Kidney capillary endothelial cell (primary cell): ENCODE measurements around the gene CALN1.
"Not testable (repeated sequence)": the region's sequence is repeated elsewhere in the genome, so short reads cannot be mapped to it uniquely, and the experiment has no call there.

Experiments
- DNase-seq: peaks from one replicate; pipeline ENCODE4 v3.0.0-alpha.2; 2018; ENCODE audit warnings: low spot score

The CALN1 gene

DNA sequence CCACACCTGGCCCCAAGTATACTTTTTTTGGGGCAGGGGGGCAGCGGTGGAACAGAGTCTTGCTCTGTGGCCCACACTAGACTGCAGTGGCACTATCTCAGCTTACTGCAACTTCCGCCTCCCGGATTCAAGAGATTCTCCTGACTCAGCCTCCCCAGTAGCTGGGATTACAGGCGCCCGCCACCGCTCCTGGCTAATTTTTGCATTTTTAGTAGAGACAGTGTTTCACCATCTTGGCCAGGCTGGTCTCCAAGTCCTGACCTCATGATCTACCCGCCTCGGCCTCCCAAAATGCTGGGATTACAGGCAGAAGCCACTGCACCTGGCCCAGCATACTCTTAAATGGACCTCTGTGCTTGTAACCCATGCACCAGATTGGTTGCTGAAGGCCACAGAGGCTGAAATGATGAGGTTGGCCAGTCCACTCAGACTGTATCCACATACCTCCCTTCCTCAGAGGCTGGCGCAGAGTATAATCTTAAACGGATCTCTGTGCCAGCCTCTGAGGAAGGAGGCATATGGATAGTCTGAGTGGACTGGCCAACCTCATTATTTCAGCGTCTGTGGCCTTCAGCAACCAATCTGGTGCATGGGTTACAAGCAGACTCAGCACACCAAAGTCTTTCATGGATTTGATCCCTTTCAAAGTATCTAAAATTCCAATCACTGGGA, 3.0 kb downstream of the CALN1 start:
- no peak for DNase-seq

DNA sequence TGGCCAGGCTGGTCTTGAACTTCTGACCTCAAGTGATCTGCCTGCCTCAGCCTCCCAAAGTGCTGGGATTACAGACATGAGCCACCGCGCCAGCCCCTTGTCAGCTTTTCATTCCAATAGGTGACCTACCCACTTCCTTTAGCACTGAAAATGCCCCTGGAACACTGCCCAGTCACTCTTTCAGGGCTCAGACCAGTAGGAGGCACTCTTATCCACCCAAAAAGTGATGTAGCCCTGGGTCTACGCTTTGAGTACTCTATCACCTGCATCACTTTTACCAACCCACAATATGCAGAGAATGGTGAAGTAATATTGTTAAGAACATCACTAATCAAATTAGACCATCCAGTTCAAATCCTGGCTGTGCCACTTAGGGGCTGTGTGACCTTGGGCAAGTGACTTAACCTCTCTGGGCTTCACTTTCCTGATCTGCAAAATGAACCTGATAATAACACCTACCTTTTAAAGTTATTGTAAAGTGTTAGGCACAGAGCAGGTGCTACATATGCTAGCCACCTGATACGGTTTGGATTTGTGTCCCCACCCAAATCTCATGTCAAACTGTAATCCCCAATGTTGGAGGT, 5.2 kb downstream of the CALN1 start:
- no peak for DNase-seq

DNA sequence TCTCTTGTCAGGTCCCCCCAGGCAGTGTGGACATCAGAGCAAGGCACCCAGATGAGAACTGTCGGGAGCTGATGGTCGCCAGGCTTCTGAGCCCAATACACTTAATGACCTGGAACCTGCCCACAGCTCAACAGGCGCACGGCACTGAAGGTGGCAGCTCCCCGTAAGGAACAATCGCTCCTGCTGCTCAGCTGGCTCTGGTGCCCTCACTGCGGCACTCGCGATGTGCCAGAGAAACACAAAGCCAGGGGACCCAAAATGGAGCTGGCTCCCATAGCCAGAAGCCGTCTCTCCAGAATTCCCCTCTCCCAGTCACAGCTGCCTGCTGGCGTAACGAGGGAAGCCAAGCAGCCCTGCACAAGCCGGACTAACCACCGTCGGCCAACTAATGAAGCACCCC, 6.3 kb downstream of the CALN1 start:
- DNase-seq, result no peak

DNA sequence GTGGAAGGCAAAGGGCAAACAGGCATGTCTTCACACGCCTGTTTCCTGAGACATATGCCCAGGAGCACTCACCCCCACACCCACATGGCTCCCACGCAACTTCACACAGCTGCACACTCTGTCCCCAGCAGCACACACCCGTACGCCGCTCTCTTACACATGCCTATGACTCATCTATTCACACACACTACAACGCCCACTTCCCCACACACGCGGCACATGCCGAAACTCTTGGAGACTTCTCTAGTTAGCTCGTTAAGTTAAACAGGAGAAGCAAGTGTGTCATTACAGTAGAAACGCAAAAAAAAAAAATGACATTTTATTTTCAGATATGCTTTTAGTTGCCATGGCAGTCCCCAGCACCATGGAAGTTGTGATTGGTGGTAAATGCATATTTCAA, 6.7 kb downstream of the CALN1 start:
- no peak for DNase-seq

DNA sequence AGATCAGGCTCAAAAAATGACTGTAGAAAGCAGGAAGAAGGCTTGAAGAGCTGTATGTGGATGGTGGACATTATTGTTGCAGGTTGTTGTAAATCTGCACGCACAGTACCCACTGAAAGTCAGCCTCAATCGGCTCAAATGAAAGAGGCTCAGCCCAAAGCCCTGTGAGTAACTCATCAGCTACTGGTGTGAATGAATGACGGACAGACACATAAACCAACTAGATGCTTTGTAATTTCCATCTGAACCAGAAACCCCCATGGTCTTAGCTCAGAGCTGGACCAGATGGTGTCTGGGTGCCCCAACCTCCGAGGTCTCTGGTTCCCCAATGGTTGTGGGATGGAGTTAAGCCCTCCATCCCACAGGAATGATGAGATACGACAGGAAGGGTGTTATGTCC, 7.4 kb downstream of the CALN1 start:
- DNase-seq, result no peak

DNA sequence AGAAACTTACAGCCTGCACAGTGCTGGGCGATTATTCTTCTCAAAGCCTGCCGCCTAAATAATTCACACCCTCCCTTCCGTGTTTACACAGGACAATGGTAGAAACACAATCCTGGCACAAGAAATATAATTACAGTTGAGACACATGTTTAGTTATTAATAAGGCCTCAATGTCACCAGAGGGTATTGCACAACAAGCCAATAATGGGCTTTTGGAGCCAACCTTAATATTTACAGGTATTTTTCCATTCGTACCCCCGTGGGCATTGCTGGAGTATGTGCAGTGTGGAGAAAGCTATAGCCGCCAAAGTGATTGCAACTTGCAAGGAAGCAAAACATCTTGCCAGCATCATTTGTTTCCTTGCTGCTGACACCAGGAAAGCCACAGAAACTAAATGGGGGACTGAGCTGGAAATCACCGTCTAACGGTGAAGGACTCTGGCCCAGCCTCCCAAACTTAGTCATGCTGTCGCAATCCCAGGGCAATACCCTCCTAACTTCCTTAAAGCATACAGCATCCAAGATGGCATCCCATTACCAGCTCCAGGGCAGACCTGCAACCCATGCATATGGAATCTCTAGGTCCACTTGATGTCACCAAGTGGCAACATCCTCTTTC, 8.6 kb downstream of the CALN1 start:
- DNase-seq, result no peak

DNA sequence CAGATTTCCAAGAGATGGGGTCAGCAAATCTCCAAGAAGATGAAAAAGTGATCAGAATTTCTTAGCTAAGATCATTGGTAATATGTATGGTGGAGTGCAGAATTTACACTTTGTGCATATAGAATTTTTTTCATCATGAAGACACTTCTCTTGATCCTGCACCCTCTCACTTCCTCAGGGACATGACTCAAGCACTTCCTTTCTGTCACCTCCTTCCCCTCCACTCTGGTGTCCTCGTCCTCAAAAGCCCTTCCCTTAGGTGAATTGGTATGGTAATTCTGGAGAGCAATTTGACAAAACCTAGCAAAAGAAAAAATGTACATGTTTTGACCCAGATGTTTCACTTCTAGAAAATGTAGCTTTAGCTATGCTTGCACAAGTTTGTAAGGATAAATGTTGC, 18.1 kb downstream of the CALN1 start:
- DNase-seq, result no peak

DNA sequence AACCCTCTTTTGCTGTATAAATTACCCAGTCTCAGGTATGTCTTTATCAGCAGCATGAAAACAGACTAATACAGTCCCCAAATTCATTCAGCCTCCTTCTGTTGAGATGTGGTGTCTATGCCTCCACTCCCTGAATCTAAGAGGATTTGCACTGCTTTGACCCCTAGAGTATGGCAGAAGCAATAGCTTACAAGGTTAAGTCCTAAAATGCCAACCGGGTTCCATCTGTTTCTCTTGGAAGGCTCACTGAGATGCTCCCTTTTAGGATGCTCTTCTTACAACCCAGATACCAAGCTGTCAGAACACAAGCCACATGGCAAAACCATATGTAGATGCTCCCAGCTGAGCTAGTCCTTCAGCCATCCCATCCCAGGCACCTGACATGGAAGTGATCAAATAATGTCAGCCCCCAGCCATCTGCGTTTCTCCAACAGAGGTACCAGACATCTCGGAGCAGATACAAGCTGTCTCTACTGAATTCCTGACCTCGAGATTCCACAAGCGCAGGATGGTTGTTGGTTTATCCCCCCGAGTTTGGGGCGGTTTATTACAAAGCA, 20.2 kb downstream of the CALN1 start:
- DNase-seq, result no peak

DNA sequence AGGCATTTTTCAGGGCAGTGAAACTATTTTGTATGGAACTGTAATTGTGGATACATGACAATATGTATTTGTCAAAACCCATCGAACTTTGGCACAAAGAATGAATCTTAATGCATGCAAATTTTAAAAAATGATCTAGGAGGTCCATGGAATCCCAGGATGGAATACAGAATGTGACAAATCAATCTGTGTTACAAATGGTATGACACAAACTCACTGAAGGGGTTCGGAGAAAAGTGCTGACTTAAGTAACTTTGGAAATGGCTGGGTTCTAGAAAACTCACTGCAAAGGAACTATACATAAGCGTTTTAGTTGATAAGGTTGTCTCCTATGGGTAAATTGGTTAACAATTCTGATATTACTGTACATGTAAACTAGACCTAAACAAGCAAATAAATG, 26.0 kb downstream of the CALN1 start:
- no peak for DNase-seq

DNA sequence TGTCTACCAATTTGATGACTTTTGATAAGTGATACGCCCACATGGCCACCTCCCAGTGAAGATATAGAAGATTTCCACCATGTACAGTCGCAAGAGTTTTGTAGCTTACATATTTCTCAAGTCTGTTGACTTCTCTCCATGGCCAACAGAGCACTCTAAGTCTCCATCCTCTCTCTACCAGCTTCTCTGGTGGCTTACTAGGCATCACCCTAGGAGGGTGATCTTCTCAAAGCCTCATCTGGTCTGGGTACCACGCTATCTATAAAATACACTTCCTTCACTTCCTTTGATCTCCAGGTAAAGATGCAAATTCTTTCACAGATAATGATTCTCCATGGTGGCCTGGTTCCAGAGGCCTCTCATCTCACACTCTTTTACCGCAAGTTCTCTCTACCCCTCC, 49.9 kb downstream of the CALN1 start:
- no peak for DNase-seq

DNA sequence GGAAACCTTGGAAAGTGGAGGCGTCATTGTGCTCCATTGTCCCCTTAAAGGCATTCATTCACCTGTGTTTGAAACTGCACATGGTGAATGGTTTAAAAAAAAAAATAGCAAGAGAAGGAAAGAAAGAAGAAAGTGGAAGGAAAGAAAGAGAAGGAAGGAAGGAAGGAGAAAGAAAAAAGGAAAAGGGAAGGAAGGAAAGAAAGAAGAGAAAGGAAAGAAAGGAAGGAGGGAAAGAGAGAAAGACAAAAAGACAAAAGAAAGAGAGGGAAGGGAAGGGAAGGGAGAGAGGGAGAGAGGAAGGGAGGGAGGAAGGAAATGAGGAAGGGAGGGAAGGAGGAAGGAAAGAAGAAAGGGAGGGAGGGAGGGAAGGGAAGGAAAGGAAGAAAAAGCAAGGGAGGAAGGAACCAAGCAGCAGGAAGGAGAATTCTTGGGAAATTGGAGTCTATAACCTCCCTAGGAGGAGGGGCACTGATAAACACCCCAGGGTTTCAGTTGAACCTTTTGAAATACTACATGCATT, 66.9 kb downstream of the CALN1 start:
- no peak for DNase-seq

DNA sequence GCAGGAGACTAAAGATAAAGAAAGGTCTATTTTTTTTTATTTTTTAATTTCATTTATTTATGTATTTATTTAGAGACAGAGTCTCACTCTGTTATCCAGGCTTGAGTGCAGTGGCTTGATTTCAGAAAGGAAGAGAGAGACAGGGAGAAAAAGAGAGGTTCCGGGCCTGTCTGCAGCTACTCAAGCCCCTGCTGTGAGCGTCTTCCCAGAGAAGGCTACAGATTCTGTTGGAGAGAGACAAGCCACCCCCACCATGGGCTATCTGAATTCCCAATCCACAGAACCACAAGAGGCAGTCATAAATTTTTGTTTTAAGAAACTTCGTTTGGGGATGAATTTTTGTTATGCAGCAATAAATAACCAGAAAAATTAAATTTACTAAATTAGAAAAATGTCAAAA, 68.1 kb downstream of the CALN1 start:
- DNase-seq, result no peak

DNA sequence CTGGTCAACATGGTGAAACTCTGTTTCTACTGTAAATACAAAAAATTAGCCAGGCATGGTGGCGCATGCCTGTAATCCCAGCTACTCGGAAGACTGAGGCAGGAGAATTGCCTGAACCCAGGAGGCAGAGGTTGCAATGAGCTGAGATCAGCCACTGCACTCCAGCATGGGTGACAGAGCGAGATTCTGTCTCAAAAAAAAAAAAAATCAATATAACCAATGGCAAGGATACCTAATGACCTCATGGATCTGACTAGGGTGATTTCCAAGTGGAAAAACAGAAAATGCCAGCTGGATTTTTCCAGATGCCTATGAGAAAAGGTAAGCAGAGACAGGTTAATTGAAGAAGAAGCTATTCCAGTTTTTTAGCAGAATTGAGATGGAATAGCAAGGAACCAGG, 68.8 kb downstream of the CALN1 start:
- DNase-seq, result not testable (repeated sequence)

DNA sequence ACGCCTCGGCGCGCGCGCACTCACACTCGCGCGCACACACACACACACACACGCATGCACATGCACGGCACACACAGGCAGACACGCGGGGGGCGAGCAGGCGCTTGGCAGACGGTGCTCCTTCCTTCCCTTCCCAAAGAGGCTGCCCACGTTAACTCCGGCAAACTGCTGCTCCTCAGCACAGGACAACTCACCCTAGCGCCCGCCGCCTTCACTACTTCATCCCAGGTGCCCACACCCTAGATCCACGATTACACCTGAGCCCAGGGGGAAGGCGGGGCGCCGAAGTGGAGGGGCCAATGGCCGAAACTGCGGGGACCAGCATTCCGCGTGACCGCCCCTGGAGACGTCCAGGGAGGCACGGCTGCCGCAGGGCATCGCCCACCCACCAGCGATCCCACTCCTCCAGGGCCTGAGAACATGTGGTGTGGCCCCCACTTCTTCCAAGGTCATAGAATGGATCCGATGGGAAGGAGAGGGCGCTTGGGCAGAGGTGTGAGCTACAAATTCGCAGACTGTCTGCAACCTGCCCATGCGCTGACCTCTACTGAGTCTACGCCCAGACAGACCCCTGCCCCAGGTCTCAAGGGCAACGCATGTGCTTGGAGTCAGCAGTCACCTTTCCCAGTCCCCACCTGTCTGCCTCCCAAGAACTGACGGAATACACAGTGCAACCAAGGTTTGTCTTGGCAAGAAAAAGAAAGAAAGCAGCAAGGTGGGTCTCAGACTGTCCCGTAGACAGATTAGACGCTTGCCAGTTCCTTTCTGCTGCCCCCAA, 74.6 kb downstream of the CALN1 start:
- DNase-seq, result no peak

DNA sequence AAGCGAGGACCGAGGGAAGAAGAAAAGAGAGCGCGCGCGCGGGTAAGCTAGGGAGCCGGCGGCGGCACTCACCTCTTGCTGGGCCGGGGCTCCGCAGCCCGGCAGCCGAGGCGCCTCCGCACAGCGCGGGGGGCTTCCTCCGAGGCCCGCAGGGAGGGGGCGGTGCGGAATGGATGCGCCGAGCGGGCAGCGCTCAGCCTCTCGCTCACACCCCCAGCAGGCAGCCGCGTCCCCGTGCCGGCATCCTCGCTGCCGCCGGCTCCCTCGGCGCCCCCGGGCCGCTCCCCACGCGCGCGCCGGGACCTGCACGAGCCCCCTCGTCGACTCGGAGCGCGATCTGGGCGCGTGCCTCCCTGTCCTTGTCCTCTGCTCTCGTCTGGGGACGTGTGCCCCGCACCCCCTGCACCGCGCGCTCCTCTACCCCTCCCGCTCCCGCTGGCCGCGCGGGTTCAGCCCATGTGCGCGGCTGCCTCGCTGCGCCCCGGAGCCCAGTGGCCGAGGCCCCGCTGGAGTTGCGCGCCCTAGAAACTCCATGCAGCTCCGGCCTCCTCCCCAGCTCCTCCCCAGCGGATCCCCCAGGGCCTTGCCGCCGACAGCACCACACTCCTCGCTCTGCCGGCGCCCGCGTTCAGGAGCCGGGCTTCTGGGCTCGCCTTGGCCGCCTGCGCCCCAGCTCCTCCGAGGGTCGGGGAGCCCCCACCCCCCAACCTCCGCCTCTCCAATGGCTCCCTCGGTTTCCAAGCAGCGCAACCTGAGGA, 75.3 kb downstream of the CALN1 start:
- no peak for DNase-seq

DNA sequence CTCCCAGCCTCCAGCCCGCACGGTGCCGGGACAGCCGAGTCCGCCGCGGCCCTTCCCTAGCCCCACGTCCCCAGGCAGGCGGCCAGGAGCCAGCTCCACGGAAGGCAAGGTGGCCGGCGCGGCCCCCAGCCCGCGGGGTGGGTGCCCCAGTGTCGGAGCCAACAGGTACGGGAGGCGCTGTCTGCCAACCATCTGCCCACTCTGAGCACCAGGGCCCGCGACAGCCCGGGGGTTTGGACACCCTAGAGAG, 75.8 kb downstream of the CALN1 start:
- no peak for DNase-seq

DNA sequence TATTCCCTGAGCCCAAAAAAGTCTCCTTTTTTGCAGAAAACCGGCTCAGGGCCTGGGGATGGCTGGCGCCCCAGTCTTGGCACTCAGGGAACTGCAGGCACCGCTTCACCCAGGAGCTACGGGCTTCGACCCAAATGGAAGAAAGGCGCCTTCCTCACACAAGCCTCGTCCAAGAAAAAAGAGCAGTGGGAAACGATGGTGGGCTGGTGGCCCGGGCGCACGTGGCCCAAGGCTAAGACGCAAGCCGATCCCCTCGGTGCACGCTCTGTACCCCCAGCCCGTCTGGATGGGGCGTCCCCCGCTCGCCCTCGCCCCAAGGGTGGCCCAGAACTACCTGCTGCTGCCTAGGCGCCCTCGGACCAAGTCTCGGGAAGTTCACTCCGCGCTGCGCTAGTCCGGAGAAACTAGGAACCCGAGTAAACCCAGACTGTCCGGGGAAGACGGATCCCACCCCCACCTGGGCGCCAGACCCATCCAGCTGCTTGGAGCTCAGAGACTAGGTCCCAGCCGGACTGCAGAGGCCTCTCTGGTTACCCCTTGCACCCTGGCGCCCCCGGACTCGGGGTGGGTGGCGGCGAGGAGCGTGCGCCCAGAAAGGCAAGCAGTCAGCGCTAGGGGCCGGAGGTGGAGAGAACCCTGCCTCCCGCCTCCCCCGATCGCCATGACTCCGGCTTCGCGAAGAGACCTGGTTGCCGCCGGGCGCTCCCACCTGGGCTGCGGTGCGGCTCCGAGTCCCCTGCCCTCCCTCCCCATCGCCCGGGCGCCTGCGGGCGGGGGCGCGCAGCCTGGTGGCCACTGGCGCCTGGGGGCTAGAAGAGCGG, 76.4 kb downstream of the CALN1 start:
- DNase-seq, result no peak

DNA sequence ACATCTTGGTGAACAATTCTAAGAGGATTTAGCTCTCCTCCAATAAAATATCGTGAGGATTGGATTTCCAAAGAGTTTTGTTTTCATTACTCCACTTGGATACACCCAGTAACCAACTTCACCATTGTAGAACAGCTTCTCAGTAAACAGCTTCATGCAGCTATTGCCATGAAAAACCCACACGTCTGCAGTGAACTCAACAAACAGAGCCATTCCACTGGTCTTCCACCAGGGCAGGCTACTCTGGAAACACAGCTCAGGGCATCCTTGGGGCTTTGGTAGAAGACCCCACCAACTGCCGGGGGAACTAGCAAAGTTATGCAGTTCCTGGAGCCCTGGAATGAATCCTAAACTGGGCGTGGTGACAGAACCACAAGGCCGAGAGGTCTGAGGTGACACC, 77.4 kb downstream of the CALN1 start:
- DNase-seq, result no peak

DNA sequence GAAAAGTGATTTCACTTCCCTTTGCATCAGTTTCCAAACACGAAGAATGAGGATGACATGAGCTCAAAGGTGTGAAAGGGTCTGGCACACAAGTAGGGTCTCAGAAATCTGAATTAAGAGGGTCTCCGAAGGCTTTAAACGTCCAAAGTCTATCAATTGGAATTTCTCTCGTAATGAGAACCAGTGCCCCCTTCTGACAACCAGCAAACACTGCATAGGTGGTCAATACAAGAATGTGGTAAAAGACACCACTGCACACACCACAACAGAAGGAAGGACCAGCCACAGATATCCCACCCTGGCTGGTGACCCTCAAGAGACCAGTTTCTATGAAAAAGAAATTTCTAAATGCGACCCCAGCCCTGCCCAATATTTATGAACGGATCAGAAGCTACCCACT, 78.1 kb downstream of the CALN1 start:
- DNase-seq, result no peak

DNA sequence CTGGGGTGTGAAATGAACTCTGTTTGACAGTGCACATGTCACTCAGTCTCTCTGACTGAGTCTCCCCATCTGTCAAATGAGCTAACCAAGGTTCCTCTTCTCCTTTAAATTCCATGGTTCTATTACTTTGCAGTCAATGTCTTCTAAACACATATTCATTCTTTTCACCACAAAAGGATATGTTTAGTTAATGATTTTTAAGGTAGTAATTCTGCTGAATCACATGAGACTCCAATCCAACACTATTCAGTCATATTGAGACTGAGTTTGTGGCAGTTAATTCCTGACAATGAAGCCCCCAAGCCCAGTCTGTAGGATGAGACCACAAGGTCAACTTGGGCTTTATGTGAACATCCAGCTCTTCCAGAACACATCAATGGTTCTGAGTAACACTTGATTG, 85.3 kb downstream of the CALN1 start:
- no peak for DNase-seq

DNA sequence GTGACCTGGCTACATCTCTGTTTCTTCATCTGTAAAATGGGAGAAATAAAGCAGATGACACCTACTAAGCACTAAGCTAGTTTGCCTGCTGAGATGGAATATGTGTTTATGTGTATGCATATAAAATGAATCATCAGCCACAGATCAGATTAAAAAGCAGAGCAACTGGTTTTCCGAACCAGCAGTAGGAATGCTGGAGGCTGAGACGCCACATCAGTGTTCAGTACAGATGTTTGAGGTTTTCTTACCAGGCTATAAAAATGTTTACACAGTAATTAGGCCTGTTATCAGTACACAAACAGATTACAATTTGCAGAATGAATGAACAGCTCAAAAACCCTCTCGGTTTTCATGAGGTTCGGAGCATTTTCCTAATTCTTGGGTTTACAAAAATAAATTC, 85.8 kb downstream of the CALN1 start:
- DNase-seq, result no peak
